Measurements from ENCODE around the gene BRMS1L.
"Not testable (repeated sequence)": the region's sequence is repeated elsewhere in the genome, so short reads cannot be mapped to it uniquely, and the experiment has no call there.

BRMS1L gene

GRCh38 chr14:35821564-35822411 lies 4.3 kb upstream of the BRMS1L start:
- no peak for DNase-seq (ENCODE audit: low read depth in 2 of 2)

GRCh38 chr14:35822501-35822900 lies 3.6 kb upstream of the BRMS1L start:
- DNase-seq (ENCODE audit: low read depth in 2 of 2): no peak

GRCh38 chr14:35824446-35825165 lies 1.5 kb upstream of the BRMS1L start:
- DNase-seq (ENCODE audit: low read depth in 2 of 2): not testable (repeated sequence)

GRCh38 chr14:35825968-35826217 lies 245 bp upstream of the BRMS1L start:
- DNase-seq (ENCODE audit: low read depth in 2 of 2): no peak

- DNase-seq (ENCODE audit: low read depth in 2 of 2): no peak
These were observed 846 bp downstream of the BRMS1L start for GRCh38 chr14:35826952-35827416.

GRCh38 chr14:35827678-35828472 lies 1.7 kb downstream of the BRMS1L start:
- DNase-seq (ENCODE audit: low read depth in 2 of 2): no peak

GRCh38 chr14:35829449-35829848 lies 3.3 kb downstream of the BRMS1L start:
- no peak for DNase-seq (ENCODE audit: low read depth in 2 of 2)

GRCh38 chr14:35835208-35835982 lies 9.3 kb downstream of the BRMS1L start:
- no peak for DNase-seq (ENCODE audit: low read depth in 2 of 2)

- DNase-seq (ENCODE audit: low read depth in 2 of 2): not testable (repeated sequence)
These were observed 15.6 kb downstream of the BRMS1L start for GRCh38 chr14:35841704-35842103.

GRCh38 chr14:35842245-35842644 lies 16.1 kb downstream of the BRMS1L start:
- not testable (repeated sequence) for DNase-seq (ENCODE audit: low read depth in 2 of 2)

- DNase-seq (ENCODE audit: low read depth in 2 of 2): no peak
These were observed 18.4 kb downstream of the BRMS1L start for GRCh38 chr14:35844494-35844893.

GRCh38 chr14:35847636-35848035 lies 21.5 kb downstream of the BRMS1L start:
- DNase-seq (ENCODE audit: low read depth in 2 of 2): no peak

GRCh38 chr14:35849122-35849521 lies 23.0 kb downstream of the BRMS1L start:
- DNase-seq (ENCODE audit: low read depth in 2 of 2): no peak

GRCh38 chr14:35851823-35852222 lies 25.7 kb downstream of the BRMS1L start:
- no peak for DNase-seq (ENCODE audit: low read depth in 2 of 2)

GRCh38 chr14:35853225-35853624 lies 27.1 kb downstream of the BRMS1L start:
- DNase-seq (ENCODE audit: low read depth in 2 of 2): no peak

- no peak for DNase-seq (ENCODE audit: low read depth in 2 of 2)
These were observed 28.6 kb downstream of the BRMS1L start for GRCh38 chr14:35854696-35855270.

- DNase-seq (ENCODE audit: low read depth in 2 of 2): no peak
These were observed 29.8 kb downstream of the BRMS1L start for GRCh38 chr14:35855876-35856481.

- no peak for DNase-seq (ENCODE audit: low read depth in 2 of 2)
These were observed 32.5 kb downstream of the BRMS1L start for GRCh38 chr14:35858521-35859209.

- DNase-seq (ENCODE audit: low read depth in 2 of 2): no peak
These were observed 35.2 kb downstream of the BRMS1L start for GRCh38 chr14:35861204-35861868.
